HepG2 (cell line): Measurements from ENCODE around the gene GNB3. TPM values are rescaled to one million over a fixed set of nuclear protein-coding genes. Genes with fewer than 3 reads are reported as not detected.

Experiments used
- AGO2 ChIP-seq: fragments of 200-400 bp; formaldehyde crosslinking; optimal IDR thresholded peaks from 2 replicates; pipeline ENCODE3; 2017; ENCODE audit warnings: mild to moderate bottlenecking, low read depth, low read length, moderate library complexity
- CSRNP1 ChIP-seq: sonication (generic); formaldehyde crosslinking; IDR thresholded peaks from 2 replicates; pipeline ENCODE4 v1.8.1; 2023; ENCODE audit warnings: mild to moderate bottlenecking, missing genetic modification reagents
- CTCF ChIP-seq: sonication (generic); formaldehyde crosslinking; IDR thresholded peaks from 2 replicates; pipeline ENCODE4 v1.5.0; 2020; ENCODE audit warnings: mild to moderate bottlenecking, missing genetic modification reagents, moderate library complexity
- FUBP1 ChIP-seq: sonication (generic); formaldehyde crosslinking; IDR thresholded peaks from 2 replicates; pipeline ENCODE4 v1.5.1; 2020; ENCODE audit warnings: missing genetic modification reagents, mild to moderate bottlenecking, borderline replicate concordance
- ISX ChIP-seq: sonication (generic); formaldehyde crosslinking; conservative IDR thresholded peaks from 2 replicates; pipeline ENCODE4 v1.5.0; 2020; ENCODE audit warnings: missing genetic modification reagents
- JUND ChIP-seq: sonication (generic); formaldehyde crosslinking; IDR thresholded peaks from 2 replicates; pipeline ENCODE4 v1.8.0; 2022; ENCODE audit warnings: mild to moderate bottlenecking, missing genetic modification reagents
- NBN ChIP-seq: fragments of 450-650 bp; conservative IDR thresholded peaks from 2 replicates; pipeline ENCODE4 v1.6.1; 2017
- PITX1 ChIP-seq: sonication (generic); formaldehyde crosslinking; IDR thresholded peaks from 2 replicates; pipeline ENCODE4 v1.5.1; 2020; ENCODE audit warnings: mild to moderate bottlenecking, missing genetic modification reagents
- RAD51 ChIP-seq: fragments of 450-650 bp; IDR thresholded peaks from 2 replicates; pipeline ENCODE4 v1.6.1; 2016; ENCODE audit warnings: borderline replicate concordance
- SMAD1 ChIP-seq: sonication (generic); formaldehyde crosslinking; IDR thresholded peaks from 2 replicates; pipeline ENCODE4 v1.4.0; 2020; ENCODE audit warnings: missing genetic modification reagents, low read depth, mild to moderate bottlenecking, borderline replicate concordance
- SRY ChIP-seq: sonication (generic); formaldehyde crosslinking; IDR thresholded peaks from 2 replicates; pipeline ENCODE4 v1.8.0; 2022; ENCODE audit warnings: mild to moderate bottlenecking, missing genetic modification reagents
- STAG1 ChIP-seq: sonication (generic); formaldehyde crosslinking; IDR thresholded peaks from 2 replicates; pipeline ENCODE4 v1.4.0; 2020; ENCODE audit warnings: missing genetic modification reagents
- TBL1XR1 ChIP-seq: fragments of 150-350 bp; IDR thresholded peaks from 2 replicates; pipeline ENCODE4 v1.6.1; 2014; ENCODE audit warnings: borderline replicate concordance, low read length; ENCODE audit not compliant: partially characterized antibody
- THAP11 ChIP-seq: IDR thresholded peaks from 2 replicates; pipeline ENCODE4 v1.6.1; 2016; ENCODE audit warnings: missing biosample characterization, missing genetic modification reagents
- ZNF230 ChIP-seq: sonication (generic); formaldehyde crosslinking; IDR thresholded peaks from 2 replicates; pipeline ENCODE4 v1.4.0; 2020; ENCODE audit warnings: mild to moderate bottlenecking, missing genetic modification reagents
- ZNF232 ChIP-seq: sonication (generic); formaldehyde crosslinking; IDR thresholded peaks from 2 replicates; pipeline ENCODE4 v1.4.0; 2020; ENCODE audit warnings: missing genetic modification reagents, borderline replicate concordance
- ZNF383 ChIP-seq: sonication (generic); formaldehyde crosslinking; IDR thresholded peaks from 2 replicates; pipeline ENCODE4 v1.4.0; 2020; ENCODE audit warnings: missing genetic modification reagents, mild to moderate bottlenecking, borderline replicate concordance
- ZNF446 ChIP-seq: sonication (generic); formaldehyde crosslinking; IDR thresholded peaks from 2 replicates; pipeline ENCODE4 v1.5.0; 2020; ENCODE audit warnings: mild to moderate bottlenecking, missing genetic modification reagents
- ZNF609 ChIP-seq: sonication (generic); formaldehyde crosslinking; IDR thresholded peaks from 2 replicates; pipeline ENCODE4 v1.4.0; 2020; ENCODE audit warnings: mild to moderate bottlenecking, missing genetic modification reagents, borderline replicate concordance
- ZNF737 ChIP-seq: sonication (generic); formaldehyde crosslinking; IDR thresholded peaks from 2 replicates; pipeline ENCODE4 v1.5.0; 2020; ENCODE audit warnings: missing genetic modification reagents, mild to moderate bottlenecking, borderline replicate concordance
- ZNF781 ChIP-seq: sonication (generic); formaldehyde crosslinking; IDR thresholded peaks from 2 replicates; pipeline ENCODE4 v1.5.1; 2020; ENCODE audit warnings: borderline replicate concordance, mild to moderate bottlenecking, missing genetic modification reagents; ENCODE audit errors: not compliant biosample characterization
- polyA plus RNA-seq, 8 experiments: library from polyadenylated mRNA; depleted of rRNA in 3 of 8; stranded (reverse) in 7 of 8; unstranded in 1 of 8; fragments of >200 nt; fragmentation: Illumina TruSeq in 4 of 8; extraction: Trizol in 4 of 8; gene quantifications; 2 replicates each; pipeline versions ENCODE4 v1.2.1 to v1.2.3, GENCODE V29; 2011 to 2016; ENCODE audit warnings: low read depth in 4 of 8, missing spikeins in 1 of 8, mixed read lengths in 1 of 8; ENCODE audit not compliant: insufficient read depth in 1 of 8
- total RNA-seq, 5 experiments: library from RNA; depleted of rRNA; stranded (reverse); fragments of >200 nt; fragmentation: Illumina TruSeq; extraction: Trizol; gene quantifications; 2 replicates each; pipeline ENCODE4 v1.2.3, GENCODE V29; 2016; ENCODE audit warnings: low read depth in 1 of 5

GNB3 gene
- total and polyA plus RNA-seq, 2 of the 13 experiments (the other 11 are each of a cell fraction or from before 2014, with no cell fraction given), result 1.3 to 3.6 TPM

GRCh38 chr12:6866920-6867412 is 26.2 kb downstream of the GNB3 start (continued):
- TF ChIP-seq ZNF609 (no peak; the same call in 1 of the 2 replicates), ISX (CRISPR knock-in tag) (no peak), SMAD1 (no peak; the same call in 1 of the 2 replicates), AGO2 (peak; percentile 44), RAD51 (no peak), CTCF (CRISPR knock-in tag) (no peak), THAP11 (CRISPR knock-in tag) (no peak), CSRNP1 (CRISPR knock-in tag) (peak; percentile 32; the same call in 1 of the 2 replicates), PITX1 (CRISPR knock-in tag) (no peak), JUND (CRISPR knock-in tag) (no peak), STAG1 (CRISPR knock-in tag) (no peak), FUBP1 (CRISPR knock-in tag) (no peak), ZNF232 (no peak), SRY (CRISPR knock-in tag) (0 out of 2 replicates have a peak, but pooled peaks have one; percentile 13), ZNF781 (CRISPR knock-in tag) (no peak), ZNF737 (CRISPR knock-in tag) (no peak), NBN (no peak), ZNF446 (CRISPR knock-in tag) (no peak), ZNF230 (CRISPR knock-in tag) (no peak), ZNF383 (CRISPR knock-in tag) (no peak), TBL1XR1 (no peak)
